Stimulated activated CD4-positive, alpha-beta T cell treated with anti-CD3 and anti-CD28 coated beads, Interleukin-2, amount 100 ng/mL, for 24 hours (primary cell): ENCODE data around the gene CLTCL1.
"Not testable (repeated sequence)": the region's sequence is repeated elsewhere in the genome, so short reads cannot be mapped to it uniquely, and the experiment has no call there.

ENCODE experiments used
- DNase-seq, 2 donors: peaks; one replicate each; pipeline ENCODE4 v3.0.0-alpha.2; 2020

Gene CLTCL1

DNA sequence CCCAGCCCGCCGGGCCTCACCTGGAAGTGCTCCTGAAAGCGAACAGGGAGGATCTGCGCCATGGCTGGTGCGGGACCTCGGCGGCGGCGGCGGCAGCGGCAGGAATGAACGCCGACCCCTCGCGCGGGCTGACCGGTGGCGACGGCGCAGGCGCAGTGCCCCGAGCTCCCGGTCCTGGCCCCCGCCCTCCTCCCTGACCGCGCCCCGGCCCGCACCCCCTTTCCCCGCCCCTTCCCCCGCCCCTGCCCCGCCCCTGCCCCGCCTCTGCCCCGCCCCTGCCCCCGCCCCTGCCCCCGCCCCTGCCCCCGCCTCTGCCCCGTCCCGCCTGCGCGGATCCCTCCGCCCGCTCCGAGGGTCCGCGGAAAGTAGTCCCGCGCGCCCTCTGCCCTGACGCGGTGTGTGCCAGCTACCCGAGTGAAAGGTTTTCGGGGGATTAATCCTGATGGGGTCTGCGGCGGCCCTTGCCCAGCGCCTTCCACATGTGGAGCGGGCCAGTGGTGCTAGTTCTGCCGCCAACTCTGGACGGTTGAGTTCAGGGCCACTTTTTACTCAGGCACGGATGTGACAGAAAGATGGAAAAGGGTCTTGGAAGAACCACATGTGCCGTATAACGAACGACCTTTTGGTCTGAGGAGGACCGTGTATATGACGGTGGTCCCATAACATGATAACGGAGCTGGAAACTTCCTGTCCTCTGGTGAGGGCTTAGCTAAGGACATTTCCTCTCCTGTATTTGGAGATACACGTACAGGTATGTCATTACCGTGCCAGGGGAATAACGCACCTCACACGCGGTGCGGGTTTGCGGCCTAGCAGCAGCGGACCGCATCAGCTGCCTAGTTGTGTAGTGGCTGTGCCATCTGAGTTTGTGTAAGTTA is at the start of gene CLTCL1:
Gene CLTCL1 (minus strand): TSS at position 140 of the 878 bp plus-strand sequence. CDS start 78 bp downstream, at position 62.
- DNase-seq = peak; percentile 74 to 77

DNA sequence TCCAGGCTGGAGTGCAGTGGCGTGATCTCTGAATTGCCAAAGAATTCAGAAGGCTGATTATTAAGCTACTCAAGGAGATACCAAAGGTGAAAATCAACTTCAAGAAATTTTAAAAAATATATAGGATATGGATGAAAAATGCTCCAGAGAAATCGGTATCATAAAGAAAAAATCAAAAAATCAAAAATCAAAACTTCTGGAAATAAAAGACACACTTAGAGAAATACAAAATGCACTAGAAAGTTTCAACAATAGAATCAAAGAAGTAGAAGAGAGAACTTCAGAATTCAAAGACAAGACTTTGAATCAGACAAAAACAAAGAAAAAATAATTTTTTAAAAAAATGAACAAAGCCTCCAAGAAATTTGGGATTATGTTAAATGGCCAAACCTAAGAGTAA is 45.6 kb upstream of the CLTCL1 start:
- DNase-seq = no peak

DNA sequence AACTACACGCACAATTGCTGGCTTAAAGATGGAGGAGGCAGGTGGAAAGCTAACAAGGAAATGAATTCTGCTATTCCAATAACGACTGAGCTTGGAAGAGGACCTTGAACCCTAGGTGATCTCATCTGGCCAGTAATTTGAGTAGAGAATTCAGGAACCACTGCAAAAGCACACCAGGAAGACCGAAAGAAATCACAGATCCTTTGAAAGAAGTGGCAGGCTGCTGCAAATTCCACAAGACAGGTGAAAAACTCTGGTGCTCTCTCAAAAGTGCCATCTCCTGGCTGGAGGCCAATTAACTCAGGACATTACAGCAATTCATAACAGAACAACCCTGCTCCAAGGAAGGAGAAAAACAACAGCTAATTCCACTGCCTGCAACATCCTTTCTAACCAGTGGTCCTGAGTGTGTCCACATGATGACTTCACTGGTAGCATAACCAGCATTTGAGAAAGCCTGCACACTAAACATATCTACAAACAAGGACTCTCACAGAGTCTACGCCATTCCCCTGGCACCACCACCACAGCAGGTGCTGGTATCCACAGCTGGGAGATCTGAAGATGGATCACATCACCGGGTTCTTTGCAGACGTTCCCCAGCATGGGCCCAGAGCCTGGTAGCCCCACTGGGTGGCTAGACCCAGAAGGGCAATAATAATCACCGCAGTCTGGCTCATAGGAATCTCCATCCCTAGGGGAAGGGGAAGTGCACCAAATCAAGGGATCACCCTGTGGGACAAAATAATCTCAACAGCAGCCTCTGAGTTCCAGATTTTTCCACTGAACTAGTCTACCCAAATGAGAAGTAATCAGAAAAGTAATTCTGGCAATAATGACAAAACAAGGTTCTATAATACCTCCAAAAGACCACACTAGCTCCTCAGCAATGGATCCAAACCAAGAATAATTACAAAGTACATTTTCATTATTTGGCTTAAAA is 44.9 kb upstream of the CLTCL1 start:
- no peak for DNase-seq

DNA sequence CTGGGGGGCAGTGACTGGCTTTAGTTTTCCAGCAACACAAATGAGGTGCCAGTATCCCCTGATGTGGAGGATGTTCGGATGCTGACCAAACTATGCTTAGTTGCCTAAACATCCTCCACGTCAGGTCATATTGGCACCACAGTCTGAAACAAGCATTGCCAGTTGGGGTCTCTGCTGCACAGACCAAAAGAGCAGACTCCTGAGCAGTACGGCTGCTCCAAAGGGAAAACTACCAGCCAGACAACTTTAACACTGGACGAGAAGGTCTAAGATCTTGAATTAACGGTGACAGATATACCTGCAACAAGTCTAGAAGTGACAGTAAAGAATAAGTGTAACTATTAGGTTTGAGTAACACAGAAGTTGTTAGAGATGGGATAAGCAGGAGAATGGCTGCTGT is 40.5 kb upstream of the CLTCL1 start:
- DNase-seq = no peak

DNA sequence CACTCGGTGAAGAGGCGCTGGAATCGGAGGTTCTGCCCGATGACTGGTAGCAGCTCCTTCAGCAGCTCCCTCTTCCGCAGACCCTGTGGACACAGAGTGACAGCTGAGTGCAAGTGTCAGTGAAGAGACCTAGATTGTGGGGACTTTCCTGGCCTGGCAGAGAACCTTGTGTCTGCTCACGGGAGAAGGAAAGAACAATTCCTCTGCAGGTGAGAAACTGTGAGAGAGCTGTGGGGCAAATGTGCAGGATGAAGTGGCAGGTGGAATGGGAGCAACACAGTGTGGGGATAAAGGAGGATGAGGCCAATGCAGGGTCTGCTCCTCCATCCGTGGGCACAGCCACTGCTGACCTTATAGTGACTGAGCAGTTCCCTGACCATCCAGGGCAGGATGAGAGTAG is 40.0 kb upstream of the CLTCL1 start:
- no peak for DNase-seq

DNA sequence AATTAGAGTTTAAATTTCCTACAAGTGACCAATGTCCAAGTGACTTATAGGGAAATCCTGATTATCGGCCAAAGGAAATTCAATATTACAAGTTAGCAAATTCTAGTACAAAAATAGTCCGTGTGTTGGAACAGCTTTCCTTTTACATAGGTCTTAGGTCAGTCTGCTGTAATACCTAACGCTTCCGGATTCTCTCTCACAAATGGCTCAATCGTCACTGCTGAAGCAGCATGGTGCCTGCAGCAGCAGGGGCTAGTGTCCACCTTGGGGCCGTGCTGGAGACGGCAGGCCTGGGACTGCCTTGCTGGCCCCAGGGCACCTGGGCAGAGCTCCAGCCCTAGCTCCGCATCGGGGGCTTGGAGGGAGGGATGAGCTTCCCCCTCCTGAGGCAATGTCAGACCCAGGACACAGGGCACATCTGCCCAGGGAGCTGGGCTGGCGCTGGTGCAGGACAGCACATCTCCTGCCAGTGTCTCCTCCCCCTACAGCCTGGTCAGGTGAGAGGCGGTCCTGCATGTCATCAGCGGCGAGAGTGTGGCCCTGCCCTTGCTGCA is 39.4 kb upstream of the CLTCL1 start:
- DNase-seq = no peak

DNA sequence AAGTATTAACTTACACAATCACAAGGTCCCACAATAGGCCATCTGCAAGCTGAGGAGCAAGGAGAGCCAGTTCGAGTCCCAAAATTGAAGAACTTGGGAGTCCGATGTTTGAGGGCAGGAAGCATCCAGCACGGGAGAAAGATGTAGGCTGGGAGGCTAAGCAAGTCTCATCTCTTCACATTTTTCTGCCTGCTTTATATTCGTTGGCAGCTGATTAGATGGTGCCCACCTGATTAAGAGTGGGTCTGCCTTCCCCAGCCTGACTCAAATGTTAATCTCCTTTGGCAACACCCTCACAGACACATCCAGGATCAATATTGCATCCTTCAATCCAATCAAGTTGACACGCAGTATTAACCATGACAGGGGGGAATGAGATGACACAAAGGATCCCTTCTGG is 38.7 kb upstream of the CLTCL1 start:
- not testable (repeated sequence) for DNase-seq

DNA sequence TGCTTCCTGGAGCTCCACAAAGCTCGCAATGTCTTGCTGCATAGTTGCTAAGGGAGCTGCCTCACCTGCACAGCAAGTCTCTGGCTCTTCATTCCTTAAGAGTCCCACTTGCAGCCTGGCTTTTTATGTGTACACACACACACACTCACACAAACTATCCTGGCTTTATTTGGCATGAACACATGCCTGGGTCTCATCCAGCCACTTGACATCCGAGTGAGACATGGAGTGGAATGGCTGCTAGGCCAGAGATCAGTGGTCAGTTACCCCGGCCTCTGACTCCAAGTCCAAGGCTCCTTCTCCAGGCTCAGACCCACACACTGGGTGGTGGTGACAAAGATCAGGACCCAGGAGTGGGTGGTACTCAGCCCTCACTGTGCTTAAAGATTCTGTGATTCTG is 37.9 kb upstream of the CLTCL1 start:
- no peak for DNase-seq

DNA sequence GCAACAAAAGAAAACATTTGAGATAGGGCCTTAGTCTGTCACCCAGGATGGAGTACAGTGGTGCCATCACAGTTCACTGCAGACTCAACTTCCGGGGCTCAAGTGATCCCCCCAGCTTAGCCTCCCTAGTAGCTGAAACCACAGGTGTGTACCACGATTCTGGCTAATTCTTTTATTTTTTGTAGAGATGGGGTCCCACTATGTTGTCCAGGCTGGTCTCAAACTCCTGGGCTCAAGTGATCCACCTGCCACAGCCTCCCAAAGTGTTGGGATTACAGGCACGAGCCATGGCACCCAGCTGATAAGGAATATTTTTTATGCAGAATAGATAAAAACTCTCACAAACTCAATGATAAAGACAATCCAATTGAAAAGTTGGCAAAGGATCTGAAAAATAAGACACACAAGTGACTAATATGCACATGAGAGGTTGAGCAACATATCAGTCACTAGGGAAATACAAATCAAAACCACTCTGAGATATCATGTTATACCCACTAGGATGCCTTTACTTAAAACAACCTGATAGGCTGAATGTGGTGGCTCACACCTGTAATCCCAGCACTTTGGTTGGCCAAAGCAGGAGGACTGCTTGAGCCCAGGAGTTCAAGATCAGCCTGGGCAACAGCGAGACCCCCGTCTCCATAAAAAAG is 33.9 kb upstream of the CLTCL1 start:
- no peak for DNase-seq

DNA sequence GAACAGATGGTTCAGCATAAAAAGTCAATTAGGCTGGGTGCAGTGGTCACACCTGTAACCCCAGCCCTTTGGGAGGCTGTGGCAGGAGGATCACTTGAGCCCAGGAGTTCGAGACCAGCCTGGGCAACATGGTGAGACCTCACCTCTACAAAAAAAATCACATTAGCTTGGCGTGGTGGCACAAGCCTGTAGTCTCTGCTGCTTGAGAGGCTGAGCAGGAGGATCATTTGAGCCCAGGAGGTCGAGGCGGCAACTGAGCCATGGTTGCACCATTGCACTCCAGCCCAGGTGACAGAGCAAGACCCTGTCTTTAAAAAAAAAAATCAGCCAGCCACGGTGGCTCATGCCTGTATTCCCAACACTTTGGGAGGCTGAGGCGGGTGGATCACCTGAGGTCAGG is 31.9 kb upstream of the CLTCL1 start:
- DNase-seq = not testable (repeated sequence)

DNA sequence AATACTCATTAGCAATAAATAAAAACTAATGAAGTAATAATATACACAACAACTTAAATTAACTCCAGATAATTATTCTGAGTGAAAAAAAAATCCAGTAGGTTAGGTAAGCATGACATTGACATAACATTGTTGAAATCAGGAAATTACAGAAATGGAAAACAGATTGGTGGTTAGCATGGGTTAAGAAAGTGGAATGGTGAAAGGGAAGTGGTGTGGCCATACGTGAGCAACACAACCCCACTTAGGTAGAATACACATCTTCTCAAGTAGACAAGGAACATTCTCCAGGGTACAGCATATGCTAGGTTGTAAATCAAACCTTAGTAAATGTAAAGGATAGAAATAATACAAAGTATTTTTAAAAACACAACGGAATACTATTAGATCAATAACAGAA is 30.2 kb upstream of the CLTCL1 start:
- no peak for DNase-seq

DNA sequence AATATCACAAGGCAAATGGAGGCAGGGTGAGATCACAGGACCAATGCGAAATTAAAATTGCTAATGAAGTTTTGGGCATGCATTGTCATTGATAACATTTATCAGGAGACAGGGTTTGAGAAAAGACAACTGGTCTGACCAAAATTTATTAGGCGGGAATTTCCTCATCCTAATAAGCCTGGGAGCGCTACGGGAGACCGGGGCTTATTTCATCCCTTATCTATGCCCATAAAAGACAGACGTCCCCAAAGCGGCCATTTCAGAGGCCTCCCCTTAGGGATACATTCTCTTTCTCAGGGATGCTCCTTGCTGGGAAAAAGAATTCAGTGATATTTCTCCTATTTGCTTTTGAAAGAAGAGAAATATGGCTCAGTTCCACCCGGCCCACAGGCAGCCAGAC is 28.6 kb upstream of the CLTCL1 start:
- not testable (repeated sequence) for DNase-seq

DNA sequence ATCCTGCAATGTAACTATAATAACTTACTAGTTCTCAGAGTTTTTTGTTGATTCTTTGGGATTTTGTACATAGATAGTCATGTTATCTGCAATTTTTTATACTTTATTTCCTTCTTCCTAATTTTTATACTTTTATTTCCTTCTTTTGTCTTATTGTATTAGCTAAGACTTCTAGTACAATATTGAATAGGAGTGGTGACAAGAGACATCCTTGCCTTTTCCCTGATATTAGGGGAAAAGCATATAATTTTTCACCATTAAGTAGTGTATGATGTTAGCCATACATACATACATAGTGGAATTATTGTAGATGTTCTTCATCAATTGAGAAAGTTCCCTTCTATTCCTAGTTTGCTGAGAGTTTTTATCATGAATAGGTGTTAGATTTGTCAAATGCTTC is 27.8 kb upstream of the CLTCL1 start:
- no peak for DNase-seq

DNA sequence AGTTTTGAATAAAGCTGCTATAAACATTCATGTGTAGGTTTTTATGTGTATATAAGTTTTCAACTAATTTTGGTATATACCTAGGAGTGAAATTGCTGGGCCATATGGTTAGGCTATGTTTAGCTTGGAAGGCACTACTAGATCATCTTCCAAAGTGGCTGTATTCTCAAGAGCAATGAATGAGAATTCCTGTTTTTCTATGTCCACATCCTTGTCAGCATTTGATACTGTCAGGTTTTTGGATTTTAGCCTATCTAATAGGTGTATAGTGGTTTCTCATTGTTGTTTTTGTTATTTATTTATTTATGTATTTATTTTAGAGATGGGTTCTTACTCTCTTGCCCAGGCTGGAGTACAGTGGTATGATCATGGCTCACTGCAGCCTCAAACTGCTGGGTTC is 26.3 kb upstream of the CLTCL1 start:
- no peak for DNase-seq

DNA sequence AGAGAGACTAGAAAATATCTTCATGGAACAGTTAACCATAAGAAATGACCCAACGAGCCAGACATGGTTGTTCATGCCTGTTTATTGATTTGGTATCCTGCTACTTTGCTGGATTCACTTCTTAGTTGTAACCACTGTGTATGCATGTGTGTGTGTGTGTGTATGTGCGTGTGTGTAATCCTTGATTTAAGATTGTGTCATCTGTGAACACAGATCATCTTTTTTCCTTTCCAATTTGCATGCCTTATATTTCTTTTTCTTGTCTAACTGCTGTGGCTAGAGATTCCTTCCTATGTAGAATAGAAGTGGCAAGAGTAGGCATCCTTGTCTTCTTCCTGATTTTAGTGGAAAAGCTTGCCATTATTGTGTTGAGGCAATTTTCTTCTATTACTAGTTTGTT is 16.4 kb upstream of the CLTCL1 start:
- DNase-seq = no peak

DNA sequence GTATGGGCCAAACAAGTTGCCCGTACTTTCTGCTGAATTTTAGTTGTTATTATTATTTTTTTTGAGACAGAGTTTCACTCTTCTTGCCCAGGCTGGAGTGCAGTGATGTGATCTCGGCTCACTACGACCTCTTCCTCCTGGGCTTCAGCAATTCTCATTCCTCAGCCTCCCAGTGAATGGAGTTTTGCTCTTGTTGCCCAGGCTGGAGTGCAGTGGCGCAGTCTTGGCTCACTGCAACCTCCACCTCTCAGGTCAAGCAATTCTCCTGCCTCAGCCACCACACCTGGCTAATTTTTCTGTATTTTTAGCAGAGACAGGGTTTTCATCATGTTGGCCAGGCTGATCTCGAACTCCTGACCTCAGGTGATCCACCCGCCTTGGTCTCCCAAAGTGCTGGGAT is 15.0 kb upstream of the CLTCL1 start:
- DNase-seq = not testable (repeated sequence)

DNA sequence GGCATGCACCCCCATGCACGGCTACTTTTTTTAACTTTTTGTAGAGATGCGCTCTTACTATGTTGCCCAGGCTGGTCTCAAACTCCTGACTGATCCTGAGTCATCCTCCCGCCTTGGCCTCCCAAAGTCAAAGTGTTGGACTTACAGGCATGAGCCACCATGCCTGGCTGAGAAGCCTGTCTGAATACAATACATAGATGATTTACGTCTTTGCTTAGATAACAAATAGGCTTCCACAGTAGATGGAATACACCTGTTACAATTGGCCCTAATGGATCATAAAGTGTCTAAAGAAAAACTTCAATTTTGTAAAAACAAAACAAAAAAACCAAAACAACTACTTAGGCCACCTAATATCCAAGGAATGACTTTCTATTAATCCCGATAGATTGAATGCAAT is 13.0 kb upstream of the CLTCL1 start:
- DNase-seq = no peak

DNA sequence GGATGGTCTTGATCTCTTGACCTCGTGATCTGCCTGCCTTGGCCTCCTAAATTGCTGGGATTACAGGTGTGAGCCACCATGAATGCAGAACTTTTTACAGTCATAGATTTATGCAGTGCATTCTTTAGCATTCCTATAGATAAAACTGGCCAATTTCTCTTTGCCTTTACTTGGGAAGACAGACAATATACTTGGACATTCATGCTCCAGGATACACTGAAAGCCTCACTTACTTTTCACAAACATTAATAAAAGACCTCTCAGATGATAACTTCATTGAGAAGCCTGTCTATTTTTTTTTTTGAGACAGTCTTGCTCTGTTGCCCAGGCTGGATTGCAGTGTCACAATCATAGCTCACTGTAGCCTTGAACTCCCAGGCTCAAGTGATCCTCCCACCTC is 12.3 kb upstream of the CLTCL1 start:
- DNase-seq = no peak

DNA sequence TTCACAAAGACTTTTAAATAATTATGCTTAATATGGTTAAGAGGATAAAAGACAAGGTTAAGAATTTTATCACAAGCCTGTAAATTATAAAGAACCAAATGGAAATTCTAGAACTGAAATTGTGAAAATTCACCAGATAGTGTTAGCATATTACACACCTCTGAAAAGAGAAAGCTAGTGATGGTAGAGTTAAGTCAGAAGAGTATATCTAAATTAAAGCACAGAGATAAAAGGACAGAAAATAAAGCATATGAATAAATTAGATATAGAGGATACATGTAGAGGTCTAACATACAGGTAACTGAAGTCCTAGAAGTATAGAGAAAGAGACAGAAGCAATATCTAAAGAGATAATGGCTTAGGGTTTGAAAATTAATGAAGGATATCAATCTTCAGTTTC is 4.2 kb upstream of the CLTCL1 start:
- DNase-seq = no peak

DNA sequence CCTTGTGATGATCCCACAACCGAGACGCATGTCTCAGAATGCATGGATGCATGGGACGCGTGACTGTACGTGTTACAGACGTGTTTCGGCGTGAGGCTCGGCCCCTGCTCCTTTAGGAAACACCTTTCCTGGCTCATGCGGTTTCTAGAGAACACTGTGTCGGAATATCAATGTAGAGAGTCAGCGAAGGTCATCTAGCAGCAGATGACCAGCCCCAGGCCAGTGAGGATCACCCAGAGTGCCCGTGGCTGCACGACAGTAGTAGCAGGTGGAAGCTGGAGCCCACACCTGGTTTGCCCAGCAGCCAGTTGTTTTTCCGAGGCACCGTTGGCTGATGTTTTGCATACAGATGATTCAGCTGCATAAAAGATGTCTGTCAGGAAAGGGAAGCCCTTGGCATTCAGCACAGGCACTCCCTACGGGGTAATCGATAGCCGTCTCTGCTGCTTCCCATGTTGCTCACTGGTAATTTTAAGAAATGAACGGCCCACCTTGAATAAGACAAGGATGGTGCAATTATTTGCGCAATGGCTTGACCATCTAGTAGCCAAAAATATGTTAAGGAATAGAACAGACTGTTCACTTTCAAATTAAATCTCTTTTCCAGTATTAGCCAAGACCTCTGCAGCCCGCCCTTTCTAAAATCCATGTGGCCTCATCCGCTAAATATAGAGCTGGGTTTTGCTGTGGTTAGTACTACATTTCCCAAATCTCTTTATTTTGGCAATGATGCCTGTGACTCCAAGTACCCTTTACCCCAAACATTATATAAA is 1.1 kb upstream of the CLTCL1 start:
- DNase-seq = no peak

DNA sequence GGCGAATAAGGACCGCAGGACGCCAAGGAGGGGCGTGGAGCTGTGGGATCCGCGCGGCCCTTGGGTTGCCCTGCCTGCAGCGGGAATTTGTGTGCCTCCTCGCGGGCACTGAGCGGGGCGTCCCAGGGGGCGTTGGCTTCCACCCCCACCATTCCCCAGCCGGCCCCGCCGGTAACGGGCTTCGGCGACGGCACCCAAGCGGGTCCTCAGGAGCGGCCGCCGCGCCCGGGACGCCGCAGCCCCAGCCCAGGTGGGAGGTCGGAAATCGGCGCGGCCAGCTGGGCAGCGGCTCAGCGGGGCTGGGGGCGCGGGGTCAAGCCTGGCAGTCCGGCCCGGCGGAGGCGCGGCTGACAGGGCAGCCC is 320 bp downstream of the CLTCL1 start:
- DNase-seq = peak; percentile 32 to 40
